Glomerular visceral epithelial cell (primary cell): Measurements from ENCODE around the gene DYRK3.
"Not testable (repeated sequence)": the region's sequence is repeated elsewhere in the genome, so short reads cannot be mapped to it uniquely, and the experiment has no call there.

Experiments
- DNase-seq: peaks from one replicate; pipeline ENCODE4 v3.0.0-alpha.2; 2016; ENCODE audit errors: extremely low spot score

The DYRK3 gene

GRCh38 chr1:206635080-206635977, at the start of gene DYRK3:
DYRK3 (plus strand) TSS chr1:206635536; CDS start chr1:206635704, 168 bp downstream.
- peak; percentile 95 for DNase-seq

GRCh38 chr1:206586501-206587445, 48.6 kb upstream of the DYRK3 start:
- DNase-seq = no peak

- DNase-seq = no peak
These were observed 47.4 kb upstream of the DYRK3 start for GRCh38 chr1:206587904-206588303.

GRCh38 chr1:206588492-206588891, 46.8 kb upstream of the DYRK3 start:
- DNase-seq = no peak

GRCh38 chr1:206589206-206589605, 46.1 kb upstream of the DYRK3 start:
- peak; percentile 72 for DNase-seq

- DNase-seq = peak; percentile 66
These were observed 45.1 kb upstream of the DYRK3 start for GRCh38 chr1:206590025-206590758.

GRCh38 chr1:206591226-206591625, 44.1 kb upstream of the DYRK3 start:
- no peak for DNase-seq

- no peak for DNase-seq
These were observed 43.6 kb upstream of the DYRK3 start for GRCh38 chr1:206591696-206592095.

- DNase-seq = no peak
These were observed 41.9 kb upstream of the DYRK3 start for GRCh38 chr1:206593351-206593925.

GRCh38 chr1:206595581-206596318, 39.6 kb upstream of the DYRK3 start:
- DNase-seq = no peak

GRCh38 chr1:206596319-206596666, 39.0 kb upstream of the DYRK3 start:
- DNase-seq = no peak

- no peak for DNase-seq
These were observed 34.8 kb upstream of the DYRK3 start for GRCh38 chr1:206600527-206600926.

GRCh38 chr1:206604861-206605260, 30.5 kb upstream of the DYRK3 start:
- no peak for DNase-seq

GRCh38 chr1:206606867-206607266, 28.5 kb upstream of the DYRK3 start:
- peak; percentile 48 for DNase-seq

GRCh38 chr1:206608108-206608698, 27.1 kb upstream of the DYRK3 start:
- DNase-seq = peak; percentile 41

- DNase-seq = no peak
These were observed 25.9 kb upstream of the DYRK3 start for GRCh38 chr1:206609229-206609991.

GRCh38 chr1:206612129-206612876, 23.0 kb upstream of the DYRK3 start, which contains the start of gene EIF2D:
EIF2D (minus strand) TSS chr1:206612465; CDS start chr1:206612342, 123 bp downstream.
- DNase-seq = peak; percentile 95

- DNase-seq = not testable (repeated sequence)
These were observed 8.9 kb upstream of the DYRK3 start for GRCh38 chr1:206626396-206626795.

- DNase-seq = no peak
These were observed 6.4 kb upstream of the DYRK3 start for GRCh38 chr1:206628916-206629315.
